GM21723 (cell line): ENCODE data around the gene UGT1A3.
A peak's percentile ranks its signal among the peaks of the same experiment; 100 is the strongest.
"Not testable (repeated sequence)": the region's sequence is repeated elsewhere in the genome, so short reads cannot be mapped to it uniquely, and the experiment has no call there.

Experiments used
- ATAC-seq: cut with Tn5 transposase; IDR thresholded peaks from one replicate; pipeline ENCODE4 v1.9.1; 2021; ENCODE audit warnings: mild to moderate bottlenecking, moderate library complexity; ENCODE audit not compliant: unreplicated experiment

The UGT1A3 gene

GRCh38 chr2:233707940-233708644, 20.8 kb upstream of the UGT1A3 start:
- no peak for ATAC-seq

- ATAC-seq: no peak
Measured at GRCh38 chr2:233708942-233709341, 19.9 kb upstream of the UGT1A3 start.

- peak; percentile 60 for ATAC-seq
Measured at GRCh38 chr2:233711312-233712008, 17.4 kb upstream of the UGT1A3 start.

- ATAC-seq: no peak
Measured at GRCh38 chr2:233712611-233713261, 16.1 kb upstream of the UGT1A3 start, which contains the start of gene UGT1A5. Gene UGT1A5 (plus strand): TSS chr2:233712907. CDS start chr2:233712992, 85 bp downstream.

- no peak for ATAC-seq
Measured at GRCh38 chr2:233713262-233713615, 15.6 kb upstream of the UGT1A3 start.

GRCh38 chr2:233714121-233714520, 14.7 kb upstream of the UGT1A3 start:
- no peak for ATAC-seq

- ATAC-seq: no peak
Measured at GRCh38 chr2:233718552-233718951, 10.3 kb upstream of the UGT1A3 start, which contains the start of gene UGT1A4. Gene UGT1A4 (plus strand): TSS chr2:233718736. CDS start chr2:233718821, 85 bp downstream.

GRCh38 chr2:233736868-233737653, 8.2 kb downstream of the UGT1A3 start:
- ATAC-seq: not testable (repeated sequence)

- no peak for ATAC-seq
Measured at GRCh38 chr2:233740870-233741269, 12.0 kb downstream of the UGT1A3 start.

GRCh38 chr2:233743464-233744259, 14.8 kb downstream of the UGT1A3 start:
- ATAC-seq: no peak

- ATAC-seq: no peak
Measured at GRCh38 chr2:233745073-233745755, 16.4 kb downstream of the UGT1A3 start.

GRCh38 chr2:233745838-233746237, 17.0 kb downstream of the UGT1A3 start:
- ATAC-seq: not testable (repeated sequence)

GRCh38 chr2:233746475-233747282, 17.8 kb downstream of the UGT1A3 start:
- ATAC-seq: no peak

GRCh38 chr2:233747283-233747544, 18.4 kb downstream of the UGT1A3 start:
- ATAC-seq: no peak

GRCh38 chr2:233750689-233751088, 21.8 kb downstream of the UGT1A3 start:
- ATAC-seq: not testable (repeated sequence)

GRCh38 chr2:233751212-233752009, 22.6 kb downstream of the UGT1A3 start:
- ATAC-seq: not testable (repeated sequence)

- ATAC-seq: no peak
Measured at GRCh38 chr2:233754872-233755611, 26.2 kb downstream of the UGT1A3 start.
